Neural cell (in vitro differentiated cells): ENCODE data around the gene BTAF1. TPM values are rescaled to one million over a fixed set of nuclear protein-coding genes. Genes with fewer than 3 reads are reported as not detected.

Experiments used
- H2AFZ ChIP-seq: fragments of 200-600, 300-800 bp; sonication (generic), shearing (Covaris generic); 2 replicates; pipeline ENCODE4 v1.6.0; 2014; ENCODE audit warnings: low read depth, mild to moderate bottlenecking, antibody characterized with exemption, low read length, moderate library complexity
- H3F3A ChIP-seq: fragments of 200-600 bp; shearing (Covaris generic); 2 replicates; pipeline ENCODE4 v1.6.1; 2016; ENCODE audit warnings: mild to moderate bottlenecking, moderate library complexity, mixed read lengths, antibody characterized with exemption, low read length; ENCODE audit not compliant: insufficient read depth, poor library complexity, severe bottlenecking
- H3K27ac ChIP-seq: fragments of 200-600, 300-800 bp; sonication (generic), shearing (Covaris generic); 2 replicates; pipeline ENCODE4 v1.5.1; 2014; ENCODE audit warnings: mild to moderate bottlenecking, low read length, moderate library complexity
- H3K27me3 ChIP-seq: fragments of 300-800, 200-600 bp; sonication (generic), shearing (Covaris generic); 2 replicates; pipeline ENCODE4 v1.6.0; 2014; ENCODE audit warnings: mild to moderate bottlenecking, low read depth, low read length, moderate library complexity; ENCODE audit not compliant: insufficient read depth
- H3K36me3 ChIP-seq: fragments of 300-800, 200-600 bp; sonication (generic), shearing (Covaris generic); 2 replicates; pipeline ENCODE4 v1.5.1; 2014; ENCODE audit warnings: mild to moderate bottlenecking, antibody characterized with exemption, low read length, moderate library complexity; ENCODE audit not compliant: insufficient read depth
- H3K4me2 ChIP-seq: fragments of 300-800, 200-600 bp; sonication (generic), shearing (Covaris generic); 2 replicates; pipeline ENCODE4 v1.6.0; 2014; ENCODE audit warnings: mild to moderate bottlenecking, low read length
- H3K4me3 ChIP-seq: fragments of 300-800, 200-600 bp; sonication (generic), shearing (Covaris generic); 2 replicates; pipeline ENCODE4 v1.5.1; 2014; ENCODE audit warnings: mild to moderate bottlenecking, low read length, moderate library complexity
- H3K79me2 ChIP-seq: fragments of 200-600 bp; shearing (Covaris generic); replicated peaks from 2 replicates; pipeline ENCODE4 v1.6.0; 2014; ENCODE audit warnings: mild to moderate bottlenecking, low read length, moderate library complexity; ENCODE audit not compliant: insufficient read depth
- H3K9ac ChIP-seq: fragments of 300-800, 200-600 bp; sonication (generic), shearing (Covaris generic); 2 replicates; pipeline ENCODE4 v1.6.1; 2016; ENCODE audit warnings: mild to moderate bottlenecking, low read length, mixed read lengths
- H3K9me2 ChIP-seq: fragments of 200-600 bp; shearing (Covaris generic); 2 replicates; pipeline ENCODE4 v1.6.1; 2016; ENCODE audit warnings: mild to moderate bottlenecking, low read length, mixed read lengths; ENCODE audit not compliant: insufficient read depth
- H3K9me3 ChIP-seq: fragments of 200-600, 300-800 bp; sonication (generic), shearing (Covaris generic); 2 replicates; pipeline ENCODE4 v1.6.1; 2016; ENCODE audit warnings: mild to moderate bottlenecking, mixed run types, low read length, moderate library complexity, mixed read lengths
- H4K20me1 ChIP-seq: fragments of 200-600 bp; shearing (Covaris generic); 2 replicates; pipeline ENCODE4 v1.6.1; 2016; ENCODE audit warnings: mild to moderate bottlenecking, mixed run types; ENCODE audit not compliant: insufficient read depth
- EP300 ChIP-seq: fragments of 450-650 bp; conservative IDR thresholded peaks from 2 replicates; pipeline ENCODE4 v1.6.1; 2014; ENCODE audit warnings: antibody characterized with exemption, mild to moderate bottlenecking, moderate library complexity; ENCODE audit not compliant: poor library complexity, severe bottlenecking
- EZH2 ChIP-seq: fragments of 200-600, 300-800 bp; shearing (Covaris generic), sonication (generic); IDR thresholded peaks from 2 replicates; pipeline ENCODE4 v1.6.1; 2014; ENCODE audit warnings: antibody characterized with exemption, low read length, borderline replicate concordance, mild to moderate bottlenecking; ENCODE audit not compliant: insufficient read depth, poor library complexity, severe bottlenecking
- MXI1 ChIP-seq: fragments of 450-650 bp; conservative IDR thresholded peaks from 2 replicates; pipeline ENCODE4 v1.6.1; 2014; ENCODE audit warnings: antibody characterized with exemption, mild to moderate bottlenecking; ENCODE audit not compliant: poor library complexity, severe bottlenecking
- POLR2AphosphoS5 ChIP-seq: IDR thresholded peaks from 2 replicates; pipeline ENCODE4 v1.6.1; 2012
- RAD21 ChIP-seq: fragments of 450-650 bp; conservative IDR thresholded peaks from 2 replicates; pipeline ENCODE4 v1.6.1; 2014; ENCODE audit warnings: antibody characterized with exemption, mild to moderate bottlenecking, moderate library complexity
- REST ChIP-seq: IDR thresholded peaks from 2 replicates; pipeline ENCODE4 v1.6.1; 2012; ENCODE audit warnings: borderline replicate concordance
- SMC3 ChIP-seq: fragments of 450-650 bp; conservative IDR thresholded peaks from 2 replicates; pipeline ENCODE4 v1.6.1; 2014; ENCODE audit warnings: antibody characterized with exemption, mild to moderate bottlenecking, moderate library complexity; ENCODE audit not compliant: poor library complexity
- TAF1 ChIP-seq: IDR thresholded peaks from 2 replicates; pipeline ENCODE4 v1.6.1; 2012; ENCODE audit warnings: low read depth
- polyA plus RNA-seq: library from polyadenylated mRNA; depleted of rRNA; stranded (reverse); fragments of >200 nt; gene quantifications from 2 replicates; pipeline ENCODE4 v1.2.3, GENCODE V29; 2014
- TF ChIP-seq, protein P1 (sequence below): fragments of 450-650 bp; IDR thresholded peaks from 2 replicates; pipeline ENCODE4 v1.5.1; 2014; ENCODE audit warnings: antibody characterized with exemption, mild to moderate bottlenecking, moderate library complexity; ENCODE audit not compliant: poor library complexity, severe bottlenecking

The BTAF1 gene
- polyA plus RNA-seq, 1 donor from 2014 or later: 69.4 TPM

- H3K4me2 ChIP-seq: no peak overlapping the region
- no peaks in the 10 kb centered on the region for H3K9me2 ChIP-seq
- H3K4me3 ChIP-seq: no peak overlapping the region
- TF ChIP-seq POLR2AphosphoS5: no peak
- H3K79me2 ChIP-seq: no peaks in the 10 kb centered on the region
- H2AFZ ChIP-seq: no peak overlapping the region
- H3F3A ChIP-seq: no peaks in the 10 kb centered on the region
- H3K36me3 ChIP-seq: no peaks in the 10 kb centered on the region
- H3K27me3 ChIP-seq: no peaks in the 10 kb centered on the region
- H3K27ac ChIP-seq: no peak overlapping the region
- no peaks in the 10 kb centered on the region for H4K20me1 ChIP-seq
- H3K9me3 ChIP-seq: no peaks in the 10 kb centered on the region
- H3K9ac ChIP-seq: no peak overlapping the region
These were observed 138.7 kb downstream of the BTAF1 start for GRCh38 chr10:92062273-92062672.

- Histone ChIP-seq H4K20me1 (no peaks in the 10 kb centered on the region), H3K27ac (no peak overlapping the region)
- TF ChIP-seq TAF1: no peak
- TF ChIP-seq EP300: no peak
- TF ChIP-seq MXI1: no peak
- no peak for TF ChIP-seq POLR2AphosphoS5
- no peak for TF ChIP-seq EZH2
- TF ChIP-seq SMC3: no peak
- TF ChIP-seq, protein P1, sequence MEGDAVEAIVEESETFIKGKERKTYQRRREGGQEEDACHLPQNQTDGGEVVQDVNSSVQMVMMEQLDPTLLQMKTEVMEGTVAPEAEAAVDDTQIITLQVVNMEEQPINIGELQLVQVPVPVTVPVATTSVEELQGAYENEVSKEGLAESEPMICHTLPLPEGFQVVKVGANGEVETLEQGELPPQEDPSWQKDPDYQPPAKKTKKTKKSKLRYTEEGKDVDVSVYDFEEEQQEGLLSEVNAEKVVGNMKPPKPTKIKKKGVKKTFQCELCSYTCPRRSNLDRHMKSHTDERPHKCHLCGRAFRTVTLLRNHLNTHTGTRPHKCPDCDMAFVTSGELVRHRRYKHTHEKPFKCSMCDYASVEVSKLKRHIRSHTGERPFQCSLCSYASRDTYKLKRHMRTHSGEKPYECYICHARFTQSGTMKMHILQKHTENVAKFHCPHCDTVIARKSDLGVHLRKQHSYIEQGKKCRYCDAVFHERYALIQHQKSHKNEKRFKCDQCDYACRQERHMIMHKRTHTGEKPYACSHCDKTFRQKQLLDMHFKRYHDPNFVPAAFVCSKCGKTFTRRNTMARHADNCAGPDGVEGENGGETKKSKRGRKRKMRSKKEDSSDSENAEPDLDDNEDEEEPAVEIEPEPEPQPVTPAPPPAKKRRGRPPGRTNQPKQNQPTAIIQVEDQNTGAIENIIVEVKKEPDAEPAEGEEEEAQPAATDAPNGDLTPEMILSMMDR: no peak
- TF ChIP-seq REST: no peak
- TF ChIP-seq RAD21: no peak
These were observed 140.9 kb downstream of the BTAF1 start for GRCh38 chr10:92064506-92064905.

GRCh38 chr10:92066386-92066785 is 142.8 kb downstream of the BTAF1 start:
- Histone ChIP-seq H3K27me3 (no peaks in the 10 kb centered on the region), H3K4me2 (no peak overlapping the region), H3K36me3 (no peaks in the 10 kb centered on the region), H3K79me2 (no peaks in the 10 kb centered on the region), H3K4me3 (no peak overlapping the region), H3K27ac (no peak overlapping the region), H3K9me2 (no peaks in the 10 kb centered on the region), H3K9ac (no peak overlapping the region), H4K20me1 (no peaks in the 10 kb centered on the region), H2AFZ (no peak overlapping the region), H3F3A (no peaks in the 10 kb centered on the region), H3K9me3 (no peaks in the 10 kb centered on the region)
- TF ChIP-seq EP300 (no peak), REST (no peak), EZH2 (no peak), MXI1 (no peak), SMC3 (no peak), POLR2AphosphoS5 (no peak), TAF1 (no peak), RAD21 (no peak)
- TF ChIP-seq, protein P1: no peak

More at GRCh38 chr10:92064506-92064905, 140.9 kb downstream of the BTAF1 start:
- H3K9ac ChIP-seq: no peak overlapping the region
- H3K79me2 ChIP-seq: no peaks in the 10 kb centered on the region
- H3K27me3 ChIP-seq: no peaks in the 10 kb centered on the region
- H3K9me2 ChIP-seq: no peaks in the 10 kb centered on the region
- no peak overlapping the region for H3K4me2 ChIP-seq
- H2AFZ ChIP-seq: no peak overlapping the region
- no peak overlapping the region for H3K4me3 ChIP-seq
- no peaks in the 10 kb centered on the region for H3F3A ChIP-seq
- H3K36me3 ChIP-seq: no peaks in the 10 kb centered on the region
- H3K9me3 ChIP-seq: no peaks in the 10 kb centered on the region
